SK-N-MC (cell line): ENCODE measurements around the gene KCNJ10.

Experiments used
- EZH2 ChIP-seq: fragments of 200-600 bp; sonication (generic); IDR thresholded peaks from one replicate; pipeline ENCODE4 v1.6.1; 2017; ENCODE audit warnings: antibody characterized with exemption
- POLR2AphosphoS5 ChIP-seq: IDR thresholded peaks from 2 replicates; pipeline ENCODE4 v1.6.1; 2012; ENCODE audit warnings: mild to moderate bottlenecking, low read depth, low read length, borderline replicate concordance

GRCh38 chr1:160086456-160086892 is 16.5 kb upstream of the KCNJ10 start:
- TF ChIP-seq EZH2 (no peak), POLR2AphosphoS5 (no peak)
